Subcutaneous adipose tissue (tissue), 4 donors: ENCODE data around the gene FEZ2. TPM values are rescaled to one million over a fixed set of nuclear protein-coding genes. Genes with fewer than 3 reads are reported as not detected.

Experiments
- CTCF ChIP-seq: fragments of 450-650 bp; IDR thresholded peaks from one replicate; pipeline ENCODE4 v1.5.1; 2016; ENCODE audit warnings: low read depth, mild to moderate bottlenecking, control low read depth, antibody characterized with exemption, moderate library complexity
- total RNA-seq, 4 donors: library from RNA; depleted of rRNA; stranded (reverse); fragments of >200 nt; gene quantifications; one replicate each; pipeline ENCODE4 v1.1.0, GENCODE V29; 2016

The FEZ2 gene
- total RNA-seq, 4 donors from 2014 or later: 55.8 to 95.7 (median 65.5) TPM

- TF ChIP-seq CTCF: no peak
These were observed 67.6 kb downstream of the FEZ2 start for GRCh38 chr2:36530178-36530982.

- TF ChIP-seq CTCF: no peak
These were observed 69.1 kb downstream of the FEZ2 start for GRCh38 chr2:36528766-36529392.

DNA sequence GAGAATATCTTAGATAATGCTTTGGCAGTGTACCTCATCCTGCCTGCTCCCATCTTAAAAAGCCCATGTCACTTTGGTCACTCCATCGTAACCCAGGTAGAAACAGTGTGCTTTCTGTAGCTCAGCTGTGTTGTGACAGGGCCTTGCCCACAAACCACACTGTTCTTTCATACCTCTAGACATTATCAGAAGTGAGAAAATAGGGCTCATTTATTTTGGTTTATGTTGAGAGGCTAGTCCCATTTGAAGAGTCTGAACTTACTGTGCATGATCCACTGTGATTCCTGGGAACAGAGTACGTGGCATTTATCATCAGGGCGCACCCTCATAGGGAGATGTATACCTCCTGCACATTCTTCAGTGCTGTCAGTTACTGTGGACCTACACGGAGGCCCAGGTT, 69.7 kb downstream of the FEZ2 start:
- no peak for TF ChIP-seq CTCF

- no peak for TF ChIP-seq CTCF
These were observed 71.7 kb downstream of the FEZ2 start for GRCh38 chr2:36526226-36526625.

DNA sequence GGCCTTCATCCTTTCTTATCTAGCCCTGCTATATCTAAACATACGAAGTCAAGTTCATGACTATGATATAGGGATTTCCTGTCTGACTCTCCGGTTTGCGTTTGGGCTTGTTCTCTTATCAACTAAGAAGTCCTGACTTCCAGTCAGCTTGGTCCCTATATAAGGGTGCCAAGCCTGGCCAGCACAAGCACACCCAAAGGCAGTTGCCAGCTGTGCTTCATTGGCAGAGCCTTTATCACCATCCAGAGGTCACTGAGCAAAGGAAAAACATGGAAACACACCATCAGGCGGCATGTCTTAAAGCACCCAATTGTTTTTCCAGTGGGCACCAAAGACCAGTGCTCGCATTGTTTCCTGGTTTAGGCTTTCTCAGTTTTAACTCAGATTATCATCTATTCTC, 72.7 kb downstream of the FEZ2 start:
- no peak for TF ChIP-seq CTCF

- TF ChIP-seq CTCF: no peak
These were observed 74.8 kb downstream of the FEZ2 start for GRCh38 chr2:36523153-36523552.

GRCh38 chr2:36520431-36520830, 77.5 kb downstream of the FEZ2 start:
- no peak for TF ChIP-seq CTCF
